ENCODE measurements around the gene CRB3.

- TF ChIP-seq CTCF (IDR thresholded peaks at IDR 0.05), result peak; percentile 42 to 68 (median 60)
- no peak for TF ChIP-seq POLR2A (IDR thresholded peaks at IDR 0.05)
Observed at GRCh38 chr19:6417713-6418561, 46.1 kb upstream of the CRB3 start.

All from uterus (tissue), 2 donors.